Frontal cortex (tissue), 4 donors: ENCODE measurements around the gene PAN3. TPM values are rescaled to one million over a fixed set of nuclear protein-coding genes. Genes with fewer than 3 reads are reported as not detected.
"Not testable (repeated sequence)": the region's sequence is repeated elsewhere in the genome, so short reads cannot be mapped to it uniquely, and the experiment has no call there.

Source experiments
- DNase-seq, 2 donors: peaks; one replicate each; pipeline ENCODE4 v3.0.0; 2012; ENCODE audit warnings: low spot score in 2 of 2
- FAIRE-seq: peaks from 2 replicates; lab custom pipeline; 2012; peaks lifted over from hg19 to GRCh38; lab: Jason Lieb, UNC
- total RNA-seq: library from RNA; depleted of rRNA; stranded (reverse); fragments of >200 nt; gene quantifications from one replicate; pipeline ENCODE4 v1.2.3, GENCODE V29; 2014
- donor health status: control.
- donor health status: control.
- donor health status: control.

PAN3 gene
- total RNA-seq, 1 donor from 2014 or later, result 41.6 TPM

GRCh38 chr13:28136916-28137315 lies 1.4 kb upstream of the PAN3 start:
- DNase-seq (no peak), FAIRE-seq (no peak)

- DNase-seq, result peak; percentile 18 to 19
Measured at GRCh38 chr13:28137596-28137995, 749 bp upstream of the PAN3 start.

GRCh38 chr13:28138756-28139470 lies 568 bp downstream of the PAN3 start:
- DNase-seq, result peak; percentile 69 to 71
- FAIRE-seq, result no peak

More at GRCh38 chr13:28137596-28137995, 749 bp upstream of the PAN3 start:
- no peak for FAIRE-seq

GRCh38 chr13:28140433-28141125 lies 2.2 kb downstream of the PAN3 start:
- FAIRE-seq (no peak), DNase-seq (no peak)

- FAIRE-seq, DNase-seq: not testable (repeated sequence)
Measured at GRCh38 chr13:28141542-28141941, 3.2 kb downstream of the PAN3 start.

- FAIRE-seq, result no peak
Measured at GRCh38 chr13:28145049-28145448, 6.7 kb downstream of the PAN3 start.

GRCh38 chr13:28147495-28147894 lies 9.2 kb downstream of the PAN3 start:
- DNase-seq (no peak), FAIRE-seq (no peak)

More at GRCh38 chr13:28145049-28145448, 6.7 kb downstream of the PAN3 start:
- no peak for DNase-seq

GRCh38 chr13:28159057-28159456 lies 20.7 kb downstream of the PAN3 start:
- FAIRE-seq, result no peak
- DNase-seq, result no peak

- DNase-seq, result no peak
- no peak for FAIRE-seq
Measured at GRCh38 chr13:28161370-28161769, 23.0 kb downstream of the PAN3 start.

GRCh38 chr13:28163587-28163986 lies 25.2 kb downstream of the PAN3 start:
- FAIRE-seq (no peak), DNase-seq (no peak)

- DNase-seq (no peak), FAIRE-seq (no peak)
Measured at GRCh38 chr13:28166257-28166656, 27.9 kb downstream of the PAN3 start.

- FAIRE-seq, result no peak
- no peak for DNase-seq
Measured at GRCh38 chr13:28171266-28171665, 32.9 kb downstream of the PAN3 start.

- no peak for FAIRE-seq
- no peak for DNase-seq
Measured at GRCh38 chr13:28172947-28173346, 34.6 kb downstream of the PAN3 start.

- FAIRE-seq, result no peak
Measured at GRCh38 chr13:28173793-28174192, 35.4 kb downstream of the PAN3 start.

GRCh38 chr13:28177327-28177726 lies 39.0 kb downstream of the PAN3 start:
- DNase-seq (no peak), FAIRE-seq (no peak)

More at GRCh38 chr13:28173793-28174192, 35.4 kb downstream of the PAN3 start:
- DNase-seq, result no peak

- DNase-seq (no peak), FAIRE-seq (no peak)
Measured at GRCh38 chr13:28177877-28178276, 39.5 kb downstream of the PAN3 start.

- DNase-seq (no peak), FAIRE-seq (no peak)
Measured at GRCh38 chr13:28179974-28180373, 41.6 kb downstream of the PAN3 start.

- FAIRE-seq, result no peak
- no peak for DNase-seq
Measured at GRCh38 chr13:28181413-28181812, 43.1 kb downstream of the PAN3 start.

GRCh38 chr13:28185256-28185655 lies 46.9 kb downstream of the PAN3 start:
- FAIRE-seq, result no peak
- no peak for DNase-seq

GRCh38 chr13:28199089-28199488 lies 60.7 kb downstream of the PAN3 start:
- no peak for FAIRE-seq
- DNase-seq, result no peak

GRCh38 chr13:28204043-28204442 lies 65.7 kb downstream of the PAN3 start:
- FAIRE-seq (no peak), DNase-seq (no peak)
